Fibroblast of the conjunctiva (primary cell): ENCODE data around the gene TDRD6.
"Not testable (repeated sequence)": the region's sequence is repeated elsewhere in the genome, so short reads cannot be mapped to it uniquely, and the experiment has no call there.

ENCODE experiments used
- DNase-seq: peaks from one replicate; pipeline ENCODE4 v3.0.0-alpha.2; 2010; ENCODE audit warnings: low read depth

TDRD6 gene

DNA sequence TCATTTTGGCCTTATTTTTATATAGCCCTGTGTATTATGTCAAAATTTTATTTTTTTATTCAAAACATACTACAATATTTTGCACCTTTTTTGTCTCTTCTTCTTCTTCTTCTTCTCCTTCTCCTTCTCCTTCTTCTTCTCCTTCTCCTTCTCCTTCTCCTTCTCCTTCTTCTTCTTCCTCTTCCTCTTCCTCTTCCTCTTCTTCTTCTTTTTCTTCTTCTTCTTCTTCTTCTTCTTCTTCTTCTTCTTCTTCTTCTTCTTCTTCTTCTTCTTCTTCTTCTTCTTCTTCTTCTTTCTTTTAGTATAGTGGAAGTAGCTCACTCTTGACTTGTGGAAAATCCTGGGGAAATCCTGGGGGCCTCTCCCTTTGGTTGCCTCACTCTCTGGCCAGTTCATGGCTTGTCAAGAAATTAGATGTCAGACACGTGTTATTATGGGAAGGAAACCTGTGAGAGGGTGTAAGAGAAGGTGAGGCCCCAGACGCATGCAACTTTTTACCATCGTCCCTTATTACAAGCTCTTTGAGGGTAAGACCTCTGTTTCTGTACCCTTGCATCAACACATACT is 56.6 kb downstream of the TDRD6 start:
- not testable (repeated sequence) for DNase-seq

DNA sequence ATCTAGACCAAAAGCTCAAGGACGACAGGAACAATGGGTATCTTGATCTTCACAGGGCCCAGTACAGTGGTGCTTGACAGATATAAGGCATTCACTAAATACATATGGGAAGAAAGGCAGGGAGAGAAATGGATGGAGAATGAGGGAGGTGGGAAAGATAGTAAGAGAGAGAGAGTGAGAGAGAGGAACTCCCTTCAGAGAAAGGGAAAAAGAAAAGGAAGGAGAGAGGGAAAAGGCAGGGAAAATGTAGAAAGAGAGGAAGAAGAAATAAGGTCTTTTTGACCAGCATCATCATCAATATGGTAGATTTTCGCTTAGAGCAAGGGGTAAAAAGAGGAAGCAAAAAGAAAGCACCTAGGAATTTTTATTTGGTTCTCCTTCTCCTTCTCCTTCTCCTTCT is 58.3 kb downstream of the TDRD6 start:
- DNase-seq: no peak

DNA sequence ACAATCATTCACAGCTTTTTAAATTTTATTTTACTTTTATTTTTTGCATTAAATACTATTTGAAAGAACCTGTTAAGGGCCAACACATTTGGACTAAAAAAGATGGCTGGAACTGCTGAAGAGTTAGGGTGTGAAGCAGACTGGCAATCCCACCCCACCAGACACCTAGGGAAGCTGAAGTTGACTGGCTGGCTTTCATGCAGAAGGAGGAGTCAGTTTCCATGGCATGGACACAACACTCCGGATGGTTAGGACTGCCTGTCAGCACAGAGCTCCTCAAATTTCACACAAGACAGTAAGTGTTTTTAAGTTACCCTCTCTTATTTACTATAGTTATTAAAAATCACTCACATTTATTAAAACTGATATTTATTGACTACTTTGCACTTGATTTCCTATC is 59.0 kb downstream of the TDRD6 start, which contains the start of gene ANKRD66:
Gene ANKRD66, plus strand, starts transcription at position 238 of the 400 bp plus-strand sequence. CDS start 5,016 bp downstream, outside the sequence.
- no peak for DNase-seq

DNA sequence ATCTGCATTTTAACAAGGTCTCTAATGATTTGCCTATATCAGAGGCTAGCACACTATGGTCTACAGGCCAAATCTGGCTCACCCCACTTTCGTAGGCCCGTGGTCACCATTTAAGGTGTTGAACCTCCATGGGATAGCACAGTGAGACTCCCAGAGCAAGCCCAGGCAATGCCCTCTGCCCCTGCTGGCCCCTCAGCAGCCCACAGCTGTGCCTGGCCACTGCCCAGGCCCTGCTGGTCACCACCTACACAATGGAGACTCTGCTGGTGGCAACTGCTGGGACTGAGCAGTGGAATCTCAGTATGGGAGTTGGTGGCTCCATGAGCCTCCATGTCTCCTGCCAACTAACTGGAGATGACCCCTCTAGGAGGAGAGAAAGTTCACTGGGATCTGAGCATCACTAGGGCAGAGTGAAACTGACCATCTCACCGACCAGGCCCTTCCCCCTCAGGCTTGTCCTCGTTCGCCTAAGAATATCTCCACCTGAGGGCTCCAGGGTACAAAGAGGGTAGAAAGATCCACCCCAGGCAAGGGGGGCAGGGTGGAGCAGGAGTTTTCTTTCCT is 61.3 kb downstream of the TDRD6 start:
- no peak for DNase-seq

DNA sequence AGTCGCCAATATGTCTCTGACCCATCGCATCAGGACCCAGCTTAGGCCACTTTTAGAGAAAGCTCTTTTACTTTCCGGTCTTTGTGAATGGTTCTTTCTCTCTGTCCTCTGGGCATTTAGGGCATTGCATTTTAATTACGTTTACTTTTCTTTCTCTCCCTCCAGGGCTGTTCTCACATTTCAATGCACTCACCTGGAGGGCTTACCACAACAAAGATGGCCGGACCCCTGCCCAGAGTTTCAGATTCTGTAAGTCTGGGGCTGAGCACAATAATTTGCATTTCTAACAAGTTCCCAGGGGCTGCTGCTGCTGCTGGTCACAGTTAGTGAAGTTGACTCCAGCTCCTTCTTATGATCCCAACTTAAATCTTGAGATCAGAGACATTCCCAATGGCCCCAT is 62.0 kb downstream of the TDRD6 start:
- DNase-seq: no peak

DNA sequence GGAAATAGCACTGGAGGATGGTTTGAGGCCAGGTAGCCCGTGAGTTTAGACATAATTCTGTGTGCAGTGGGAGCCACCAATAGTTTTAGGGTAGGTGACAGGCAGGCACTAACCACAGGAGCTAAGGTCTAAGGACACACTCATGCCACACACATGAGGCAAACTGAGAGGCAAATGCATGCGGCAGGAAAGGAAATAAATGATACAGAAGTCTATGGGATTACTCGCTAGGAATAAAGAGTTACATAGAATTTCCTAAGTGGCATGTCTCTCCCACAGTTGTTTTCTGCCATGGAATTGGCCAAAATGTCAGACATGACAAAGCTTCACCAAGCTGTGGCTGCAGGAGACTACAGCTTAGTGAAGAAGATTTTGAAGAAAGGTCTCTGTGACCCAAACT is 64.0 kb downstream of the TDRD6 start:
- no peak for DNase-seq
